Measurements from ENCODE around the gene HS2ST1. TPM values are rescaled to one million over a fixed set of nuclear protein-coding genes. Genes with fewer than 3 reads are reported as not detected.

HS2ST1 gene
- polyA plus RNA-seq, 1 donor, result 32.2 TPM

DNA sequence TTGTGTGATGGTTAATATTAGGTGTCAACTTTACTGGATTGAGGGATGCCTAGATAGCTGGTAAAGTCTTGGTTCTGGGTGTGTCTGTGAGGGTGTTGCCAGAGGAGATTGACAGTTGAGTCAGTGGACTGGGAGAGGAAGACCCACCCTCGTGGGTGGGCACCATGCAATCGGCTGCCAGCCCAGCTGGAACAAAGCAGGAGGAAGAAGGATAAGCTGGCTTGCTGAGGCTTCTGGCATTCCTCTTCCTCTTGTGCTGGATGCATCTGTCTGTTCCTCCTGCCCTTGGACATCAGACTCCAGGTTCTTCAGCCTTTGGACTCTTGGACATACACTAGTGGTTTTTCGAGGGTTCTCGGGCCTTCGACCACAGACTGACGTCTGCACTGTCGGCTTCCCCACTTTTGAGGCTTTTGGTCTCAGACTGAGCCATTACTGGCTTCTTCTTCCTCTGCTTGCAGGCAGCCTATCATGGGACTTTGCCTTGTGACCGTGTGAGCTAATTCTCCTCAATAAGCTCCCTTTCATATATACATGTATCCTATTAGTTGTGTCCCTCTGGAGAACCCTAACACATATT, 230.0 kb downstream of the HS2ST1 start:
- Histone ChIP-seq H3K9me3 (ENCODE audit: control insufficient read depth, low read depth, low read length) (no peaks in the 10 kb centered on the region), H3K27ac (ENCODE audit: low read length) (no peak overlapping the region), H3K27me3 (ENCODE audit: control insufficient read depth, insufficient read depth, low read length) (no peaks in the 10 kb centered on the region), H3K4me3 (ENCODE audit: low read length) (no peak overlapping the region), H3K36me3 (ENCODE audit: control insufficient read depth, insufficient read depth, low read length) (no peaks in the 10 kb centered on the region), H3K4me1 (ENCODE audit: control insufficient read depth, insufficient read depth, low read length) (peaks cover under 1% of the 10 kb centered on the region)
- DNase-seq, result no peak
- WGBS (ENCODE audit: insufficient coverage, low lambda C conversion rate), result no CpG with 5 or more reads among the region's 8 CpGs

DNA sequence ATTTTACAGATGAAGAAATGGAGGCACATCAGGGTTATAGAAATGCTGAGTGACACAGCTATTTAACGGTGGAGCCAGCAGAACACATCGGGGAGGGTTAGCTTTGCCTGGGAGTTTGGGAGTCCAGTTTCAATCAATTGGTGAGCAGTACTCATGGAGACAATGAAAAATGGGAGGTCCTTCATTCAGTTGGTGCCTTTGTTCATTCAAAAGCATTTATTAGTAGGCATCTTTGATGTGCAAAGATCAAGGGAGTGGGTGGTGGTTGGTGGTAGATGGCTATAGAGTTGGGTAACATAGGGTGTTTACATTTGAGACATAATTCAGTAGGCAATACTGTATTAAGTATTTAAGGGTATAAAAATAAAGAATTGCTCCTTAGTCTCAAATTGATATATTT, 230.5 kb downstream of the HS2ST1 start:
- Histone ChIP-seq H3K36me3 (ENCODE audit: control insufficient read depth, insufficient read depth, low read length) (no peaks in the 10 kb centered on the region), H3K27me3 (ENCODE audit: control insufficient read depth, insufficient read depth, low read length) (no peaks in the 10 kb centered on the region), H3K4me1 (ENCODE audit: control insufficient read depth, insufficient read depth, low read length) (peaks cover 4% of the 10 kb centered on the region), H3K27ac (ENCODE audit: low read length) (no peak overlapping the region), H3K4me3 (ENCODE audit: low read length) (no peak overlapping the region), H3K9me3 (ENCODE audit: control insufficient read depth, low read depth, low read length) (no peaks in the 10 kb centered on the region)
- no peak for DNase-seq
- WGBS (ENCODE audit: insufficient coverage, low lambda C conversion rate), result no CpG with 5 or more reads among the region's 2 CpGs

DNA sequence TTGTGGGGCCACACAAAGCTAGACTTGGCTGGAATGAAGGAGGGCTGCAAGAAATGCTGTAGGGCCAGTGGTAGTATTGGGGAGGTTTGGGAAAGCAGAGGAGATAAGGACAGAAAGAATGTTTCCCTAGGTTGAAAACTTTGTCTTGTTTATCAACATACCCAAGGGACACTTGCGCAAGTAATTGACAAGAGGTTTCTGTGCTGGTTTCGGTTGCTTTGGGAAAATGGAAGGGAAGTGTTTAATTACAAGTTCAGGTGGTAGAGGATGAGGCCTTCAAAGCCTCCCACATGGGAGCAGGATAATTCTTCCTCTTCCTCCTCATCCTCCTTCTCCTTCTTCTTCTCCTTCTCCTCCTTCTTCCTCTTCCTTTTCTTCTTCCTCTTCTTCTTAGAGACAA, 232.1 kb downstream of the HS2ST1 start:
- no peaks in the 10 kb centered on the region for H3K9me3 ChIP-seq (ENCODE audit: control insufficient read depth, low read depth, low read length)
- peaks cover 11% of the 10 kb centered on the region for H3K4me1 ChIP-seq (ENCODE audit: control insufficient read depth, insufficient read depth, low read length)
- H3K4me3 ChIP-seq (ENCODE audit: low read length), result no peak overlapping the region
- no peaks in the 10 kb centered on the region for H3K36me3 ChIP-seq (ENCODE audit: control insufficient read depth, insufficient read depth, low read length)
- WGBS (ENCODE audit: insufficient coverage, low lambda C conversion rate), result 80% methylated on average over 1 of the region's 2 CpGs
- no peak for DNase-seq
- no peak overlapping the region for H3K27ac ChIP-seq (ENCODE audit: low read length)
- H3K27me3 ChIP-seq (ENCODE audit: control insufficient read depth, insufficient read depth, low read length), result no peaks in the 10 kb centered on the region

DNA sequence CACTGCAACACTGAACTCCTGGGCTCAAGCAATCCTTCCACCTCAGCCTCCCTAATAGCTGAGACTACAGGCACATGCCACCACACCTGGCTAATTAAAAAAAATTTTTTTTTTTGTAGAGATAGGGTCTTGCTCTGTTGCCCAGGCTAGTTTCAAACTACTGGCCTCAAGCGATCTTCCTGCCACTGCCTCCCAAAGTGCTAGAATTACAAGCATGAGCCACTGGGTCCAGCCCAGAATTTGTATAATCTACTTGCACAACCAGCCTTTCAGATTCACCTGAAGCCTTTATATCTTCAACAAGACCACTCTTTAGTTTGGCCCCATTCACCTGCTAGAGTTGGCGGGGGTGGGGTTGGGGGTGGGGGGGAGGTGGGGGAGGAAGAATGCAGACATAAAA, 232.6 kb downstream of the HS2ST1 start:
- no CpG with 5 or more reads among the region's 2 CpGs for WGBS (ENCODE audit: insufficient coverage, low lambda C conversion rate)
- no peaks in the 10 kb centered on the region for H3K9me3 ChIP-seq (ENCODE audit: control insufficient read depth, low read depth, low read length)
- DNase-seq, result no peak
- H3K4me3 ChIP-seq (ENCODE audit: low read length), result no peak overlapping the region
- H3K4me1 ChIP-seq (ENCODE audit: control insufficient read depth, insufficient read depth, low read length), result peaks cover 11% of the 10 kb centered on the region
- no peak overlapping the region for H3K27ac ChIP-seq (ENCODE audit: low read length)
- no peaks in the 10 kb centered on the region for H3K36me3 ChIP-seq (ENCODE audit: control insufficient read depth, insufficient read depth, low read length)
- H3K27me3 ChIP-seq (ENCODE audit: control insufficient read depth, insufficient read depth, low read length), result no peaks in the 10 kb centered on the region

DNA sequence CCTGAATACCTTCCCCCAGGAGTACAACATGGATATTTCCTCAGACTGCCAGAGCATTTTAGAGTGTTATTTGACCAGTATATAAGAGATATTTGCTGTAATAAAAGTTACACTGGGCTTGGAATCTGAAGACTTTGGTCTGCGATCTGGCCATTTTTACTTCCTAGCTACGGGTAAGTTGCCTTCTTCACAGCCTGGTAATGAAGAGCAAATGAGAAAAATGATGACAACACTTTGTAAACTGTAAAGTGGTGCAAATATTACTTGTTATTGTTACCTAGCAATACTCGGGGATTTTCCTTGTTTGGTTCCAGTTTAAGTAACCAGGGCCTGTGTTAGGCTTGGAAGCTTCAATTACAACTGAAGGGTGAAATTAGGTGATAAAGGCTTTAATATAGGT, 233.4 kb downstream of the HS2ST1 start:
- H3K9me3 ChIP-seq (ENCODE audit: control insufficient read depth, low read depth, low read length), result no peaks in the 10 kb centered on the region
- H3K4me3 ChIP-seq (ENCODE audit: low read length), result no peak overlapping the region
- peaks cover 11% of the 10 kb centered on the region for H3K4me1 ChIP-seq (ENCODE audit: control insufficient read depth, insufficient read depth, low read length)
- H3K27ac ChIP-seq (ENCODE audit: low read length), result no peak overlapping the region
- DNase-seq, result no peak
- 50% methylated on average over 2 of the region's 3 CpGs for WGBS (ENCODE audit: insufficient coverage, low lambda C conversion rate)
- no peaks in the 10 kb centered on the region for H3K27me3 ChIP-seq (ENCODE audit: control insufficient read depth, insufficient read depth, low read length)
- H3K36me3 ChIP-seq (ENCODE audit: control insufficient read depth, insufficient read depth, low read length), result no peaks in the 10 kb centered on the region

DNA sequence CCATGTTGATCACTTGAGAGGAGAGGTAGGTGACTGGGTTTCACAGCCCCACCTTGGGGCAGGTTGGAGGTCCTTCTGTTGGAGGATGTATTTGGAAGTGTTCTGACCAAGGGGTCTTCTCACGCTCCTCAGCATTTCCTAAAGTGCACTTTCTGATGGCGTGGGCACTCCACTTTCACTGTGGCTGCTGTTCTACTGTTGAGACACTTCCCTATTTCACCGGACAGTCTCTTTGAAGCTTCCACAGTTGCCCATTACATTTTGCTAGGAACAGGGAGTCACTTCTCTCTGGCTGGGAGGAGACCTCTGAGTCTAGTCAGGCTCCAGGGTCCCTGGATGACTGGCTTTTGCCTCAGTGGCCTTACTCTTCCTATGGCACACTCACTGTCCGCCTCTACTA, 234.2 kb downstream of the HS2ST1 start:
- no CpG with 5 or more reads among the region's 4 CpGs for WGBS (ENCODE audit: insufficient coverage, low lambda C conversion rate)
- no peaks in the 10 kb centered on the region for H3K27me3 ChIP-seq (ENCODE audit: control insufficient read depth, insufficient read depth, low read length)
- no peak overlapping the region for H3K27ac ChIP-seq (ENCODE audit: low read length)
- no peaks in the 10 kb centered on the region for H3K36me3 ChIP-seq (ENCODE audit: control insufficient read depth, insufficient read depth, low read length)
- peaks cover 11% of the 10 kb centered on the region for H3K4me1 ChIP-seq (ENCODE audit: control insufficient read depth, insufficient read depth, low read length)
- no peak for DNase-seq
- no peaks in the 10 kb centered on the region for H3K9me3 ChIP-seq (ENCODE audit: control insufficient read depth, low read depth, low read length)
- H3K4me3 ChIP-seq (ENCODE audit: low read length), result no peak overlapping the region

DNA sequence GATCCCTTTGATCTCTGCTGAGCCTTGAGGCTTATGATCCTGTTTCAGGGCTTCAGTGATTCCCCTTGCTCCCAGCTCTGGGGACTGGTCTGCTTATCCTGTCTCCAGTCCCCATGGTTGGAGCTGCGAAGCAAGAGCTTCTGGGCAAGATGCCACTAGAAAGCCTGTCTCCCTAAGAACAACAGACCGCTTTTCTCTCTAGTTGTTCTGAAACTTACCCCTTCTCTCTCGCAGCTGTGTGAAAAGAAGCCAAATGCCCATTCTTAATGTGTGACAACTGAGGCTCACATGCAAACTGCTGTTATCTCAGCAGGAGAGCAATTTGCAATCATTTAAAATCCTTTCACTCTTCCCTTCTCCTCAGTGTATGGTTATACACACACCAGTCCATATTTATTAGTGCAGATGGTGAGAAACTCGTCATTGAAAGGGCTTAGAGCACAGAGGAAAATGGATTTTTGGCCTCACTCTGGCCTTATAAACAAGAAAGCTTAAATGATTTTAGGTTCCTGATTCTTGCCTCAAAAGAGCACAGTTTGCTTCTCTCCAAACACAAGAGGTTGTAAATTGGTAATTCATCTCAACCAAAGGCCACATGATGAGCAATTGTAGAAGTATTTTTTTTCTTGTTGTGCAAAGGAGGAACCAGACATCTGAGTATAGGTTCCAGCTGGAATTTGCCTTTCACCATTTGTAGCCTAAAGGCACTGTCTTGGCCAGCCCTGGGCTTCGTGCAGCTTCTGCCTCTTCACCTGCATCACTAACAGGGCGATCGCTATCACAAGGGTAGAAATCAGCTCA, 235.0 kb downstream of the HS2ST1 start:
- Histone ChIP-seq H3K9me3 (ENCODE audit: control insufficient read depth, low read depth, low read length) (no peaks in the 10 kb centered on the region), H3K4me3 (ENCODE audit: low read length) (no peak overlapping the region), H3K27ac (ENCODE audit: low read length) (no peak overlapping the region), H3K27me3 (ENCODE audit: control insufficient read depth, insufficient read depth, low read length) (no peaks in the 10 kb centered on the region), H3K36me3 (ENCODE audit: control insufficient read depth, insufficient read depth, low read length) (no peaks in the 10 kb centered on the region), H3K4me1 (ENCODE audit: control insufficient read depth, insufficient read depth, low read length) (peaks cover 11% of the 10 kb centered on the region)
- WGBS (ENCODE audit: insufficient coverage, low lambda C conversion rate), result 100% methylated on average over 2 of the region's 7 CpGs
- no peak for DNase-seq

DNA sequence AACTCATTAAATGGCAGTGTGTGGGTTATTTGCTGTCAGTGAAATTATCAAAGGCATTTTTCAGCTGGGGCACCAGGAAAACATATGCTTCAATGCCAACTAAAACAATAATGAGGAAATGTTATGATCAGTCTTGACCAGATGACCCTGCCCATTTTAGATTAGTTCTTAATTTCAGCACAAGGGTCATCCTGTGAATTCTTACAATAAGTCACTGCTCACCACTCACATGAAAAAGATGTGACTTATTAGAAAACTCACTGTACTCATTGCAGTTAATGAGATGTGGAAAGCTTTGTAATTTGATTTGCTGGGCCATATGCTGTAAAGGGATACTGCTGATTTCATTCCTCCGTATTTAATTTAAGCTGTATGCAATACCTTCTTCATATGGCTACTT, 235.7 kb downstream of the HS2ST1 start:
- no peaks in the 10 kb centered on the region for H3K36me3 ChIP-seq (ENCODE audit: control insufficient read depth, insufficient read depth, low read length)
- no CpG with 5 or more reads among the region's 1 CpG for WGBS (ENCODE audit: insufficient coverage, low lambda C conversion rate)
- no peak overlapping the region for H3K27ac ChIP-seq (ENCODE audit: low read length)
- no peak for DNase-seq
- H3K4me1 ChIP-seq (ENCODE audit: control insufficient read depth, insufficient read depth, low read length), result peaks cover 11% of the 10 kb centered on the region
- H3K4me3 ChIP-seq (ENCODE audit: low read length), result no peak overlapping the region
- no peaks in the 10 kb centered on the region for H3K9me3 ChIP-seq (ENCODE audit: control insufficient read depth, low read depth, low read length)
- H3K27me3 ChIP-seq (ENCODE audit: control insufficient read depth, insufficient read depth, low read length), result no peaks in the 10 kb centered on the region

DNA sequence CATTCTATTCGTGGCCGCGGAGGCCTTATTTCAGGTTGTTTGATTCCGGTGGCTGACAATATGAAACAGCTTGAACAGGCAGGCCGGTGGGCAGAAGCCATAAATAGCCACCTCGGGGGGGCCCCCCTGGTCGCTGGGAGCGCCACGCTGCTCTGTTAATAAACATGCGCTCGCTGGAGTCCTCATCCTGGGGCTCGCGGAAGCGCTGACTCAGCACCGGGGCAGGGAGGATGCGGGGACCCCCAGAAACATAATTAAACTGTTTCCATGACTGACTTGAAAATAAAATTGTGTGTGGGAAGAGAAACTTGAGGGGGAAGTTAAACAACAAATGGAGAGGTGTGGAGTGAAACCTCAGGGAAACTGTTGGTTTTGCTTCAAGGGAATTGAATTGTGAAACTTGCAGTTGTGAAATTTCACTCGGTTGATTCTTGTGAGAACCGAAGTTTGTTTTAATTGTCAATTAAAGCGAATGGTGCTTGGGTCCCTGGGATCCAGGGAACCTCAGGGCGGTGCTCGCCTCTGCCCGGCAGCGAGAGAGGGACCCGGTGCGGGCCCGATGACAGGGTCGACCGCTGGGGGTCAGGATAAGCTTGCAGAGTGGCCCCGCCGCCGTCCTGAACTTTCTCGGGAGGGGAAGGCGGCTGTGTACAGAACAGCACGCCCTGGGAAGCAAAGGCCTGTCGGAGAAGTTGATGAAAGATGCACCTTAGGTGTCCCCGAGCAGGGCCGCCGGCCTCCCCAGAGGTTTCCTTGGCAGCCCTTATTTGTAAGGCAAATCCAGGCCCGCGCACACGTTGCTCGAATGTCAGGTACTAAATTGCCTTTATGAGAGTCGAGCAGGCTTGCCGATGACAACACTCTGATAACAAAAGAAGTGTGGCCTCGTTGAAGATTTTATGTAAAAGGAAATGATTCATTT, 237.3 kb downstream of the HS2ST1 start:
- Histone ChIP-seq H3K27me3 (ENCODE audit: control insufficient read depth, insufficient read depth, low read length) (no peaks in the 10 kb centered on the region), H3K27ac (ENCODE audit: low read length) (no peak overlapping the region), H3K36me3 (ENCODE audit: control insufficient read depth, insufficient read depth, low read length) (no peaks in the 10 kb centered on the region), H3K4me1 (ENCODE audit: control insufficient read depth, insufficient read depth, low read length) (peaks cover 11% of the 10 kb centered on the region), H3K4me3 (ENCODE audit: low read length) (peak overlapping the region; percentile 24), H3K9me3 (ENCODE audit: control insufficient read depth, low read depth, low read length) (no peaks in the 10 kb centered on the region)
- DNase-seq, result peak; percentile 56 to 82
- WGBS (ENCODE audit: insufficient coverage, low lambda C conversion rate), result 0% methylated on average over 2 of the region's 45 CpGs

DNA sequence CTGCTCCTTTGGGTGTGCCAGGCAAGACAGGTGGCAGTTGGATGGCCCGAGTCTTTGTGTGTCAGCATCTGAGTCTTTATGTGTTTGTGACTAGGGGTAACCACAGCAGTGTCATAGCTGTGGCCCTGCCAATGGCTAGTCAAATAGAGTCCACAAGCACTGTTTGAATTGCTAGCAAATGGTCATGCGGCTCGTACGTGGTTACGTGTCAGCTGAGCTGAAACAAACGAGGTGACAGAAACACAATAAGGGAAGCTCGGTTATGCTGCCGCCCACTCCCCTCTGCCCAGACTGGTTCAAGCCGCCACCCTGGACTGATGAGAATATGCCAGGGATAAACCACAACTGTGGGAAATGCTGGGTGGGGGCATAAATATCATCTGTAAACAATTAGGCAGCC, 239.9 kb downstream of the HS2ST1 start:
- WGBS (ENCODE audit: insufficient coverage, low lambda C conversion rate), result 100% methylated on average over 2 of the region's 9 CpGs
- Histone ChIP-seq H3K4me1 (ENCODE audit: control insufficient read depth, insufficient read depth, low read length) (peaks cover 10% of the 10 kb centered on the region), H3K27me3 (ENCODE audit: control insufficient read depth, insufficient read depth, low read length) (no peaks in the 10 kb centered on the region), H3K4me3 (ENCODE audit: low read length) (no peak overlapping the region), H3K36me3 (ENCODE audit: control insufficient read depth, insufficient read depth, low read length) (no peaks in the 10 kb centered on the region), H3K9me3 (ENCODE audit: control insufficient read depth, low read depth, low read length) (no peaks in the 10 kb centered on the region), H3K27ac (ENCODE audit: low read length) (no peak overlapping the region)
- no peak for DNase-seq

Data from large intestine (tissue), 3 donors.